Measurements from ENCODE around the gene AFTPH. TPM values are rescaled to one million over a fixed set of nuclear protein-coding genes. Genes with fewer than 3 reads are reported as not detected.

Gene AFTPH
- total RNA-seq, 1 experiment from 2014 or later: 13.5 TPM

- no peaks in the 10 kb centered on the region for H3K9me3 Mint-ChIP-seq
Observed at GRCh38 chr2:64626963-64627760, 103.0 kb downstream of the AFTPH start.

More at GRCh38 chr2:64626963-64627760, 103.0 kb downstream of the AFTPH start:
- Histone ChIP-seq H4K20me1 (ENCODE audit: control insufficient read depth, insufficient read depth, insufficient read length) (no peaks in the 10 kb centered on the region), H4K5ac (ENCODE audit: insufficient read length, low read depth, low read length) (no peak overlapping the region), H2BK15ac (ENCODE audit: low read depth, low read length) (no peak overlapping the region), H3K9me3 (ENCODE audit: control insufficient read depth, low read depth, low read length) (no peaks in the 10 kb centered on the region), H3K23ac (ENCODE audit: insufficient read length, low read depth, low read length) (no peak overlapping the region), H2BK120ac (ENCODE audit: low read depth, low read length, poor library complexity, severe bottlenecking) (no peak overlapping the region), H3K18ac (ENCODE audit: insufficient read length, low read depth, low read length) (no peak overlapping the region), H2BK12ac (ENCODE audit: insufficient read length, low read depth, low read length) (no peak overlapping the region), H3K27me3 (ENCODE audit: insufficient read depth, low read length) (no peaks in the 10 kb centered on the region), H4K91ac (ENCODE audit: insufficient read length, low read depth, low read length) (no peak overlapping the region), H2BK5ac (ENCODE audit: insufficient read length, low read length) (no peak overlapping the region), H3K9ac (ENCODE audit: extremely low read depth, insufficient read length, low read length) (no peak overlapping the region), H3K79me1 (ENCODE audit: insufficient read depth, low read depth, low read length, poor library complexity, severe bottlenecking) (no peaks in the 10 kb centered on the region), H4K8ac (replicated peaks; ENCODE audit: insufficient read length, low read depth, low read length) (no peak overlapping the region), H3K23me2 (ENCODE audit: insufficient read length, low read depth, low read length, poor library complexity, severe bottlenecking) (no peaks in the 10 kb centered on the region), H3K27ac (ENCODE audit: insufficient read length, low read depth, low read length) (no peak overlapping the region), H2AK5ac (ENCODE audit: insufficient read length, low read length) (no peak overlapping the region), H3K79me2 (ENCODE audit: insufficient read depth, low read length) (no peaks in the 10 kb centered on the region), H3K14ac (ENCODE audit: insufficient read depth, low read length) (no peak overlapping the region), H2BK20ac (ENCODE audit: low read depth, low read length, poor library complexity, severe bottlenecking) (no peak overlapping the region), H3T11ph (ENCODE audit: low read length) (no peak overlapping the region), H2AFZ (ENCODE audit: low read length) (no peak overlapping the region), H3K4me2 (ENCODE audit: insufficient read depth, insufficient read length, low read length) (no peak overlapping the region), H3K56ac (ENCODE audit: insufficient read length, low read depth, low read length) (no peak overlapping the region), H3K4ac (ENCODE audit: low read depth, low read length) (no peak overlapping the region), H3K4me1 (ENCODE audit: insufficient read depth, low read length) (no peaks in the 10 kb centered on the region)
- H3K4me1 Mint-ChIP-seq: peaks cover 27 to 46% of the 10 kb centered on the region in 2 experiments
- no CpG with 5 or more reads among the region's 27 CpGs for WGBS (ENCODE audit: extremely low coverage, insufficient read length, low lambda C conversion rate)
- TF ChIP-seq CTCF (conservative IDR thresholded peaks at IDR 0.05): 0 out of 3 replicates have a peak, but pooled peaks have one; percentile 9
- DNase-seq: peak; percentile 57
- no peak overlapping the region for H3K27ac Mint-ChIP-seq
- H3K27me3 Mint-ChIP-seq (ENCODE audit: low read depth): peaks cover 4% of the 10 kb centered on the region
- H3K36me3 Mint-ChIP-seq (ENCODE audit: insufficient read depth in 1 of 3, low read depth in 3 of 3): peaks cover 0 to 6% (median 0%) of the 10 kb centered on the region in 3 experiments; a peak in 1 of 7 replicates
- no peak overlapping the region for H3K4me3 Mint-ChIP-seq

Data from H9 (cell line).